Activated CD4-positive, alpha-beta T cell treated with anti-CD3 and anti-CD28 coated beads, Interleukin-2, Interleukin-4, amounts not matched to agents 100 ng/mL and 50 ng/mL, durations not matched to agents 16 hours and 8 hours (primary cell): ENCODE data around the gene NOS3.
A peak's percentile ranks its signal among the peaks of the same experiment; 100 is the strongest.
"Not testable (repeated sequence)": the region's sequence is repeated elsewhere in the genome, so short reads cannot be mapped to it uniquely, and the experiment has no call there.

Source experiments
- DNase-seq: peaks from one replicate; pipeline ENCODE4 v3.0.0-alpha.2; 2020; ENCODE audit warnings: low spot score

The NOS3 gene

GRCh38 chr7:151038951-151039849, 48.4 kb downstream of the NOS3 start:
- DNase-seq = peak; percentile 51

GRCh38 chr7:151039850-151040548, 49.2 kb downstream of the NOS3 start:
- no peak for DNase-seq

GRCh38 chr7:151040616-151041375, 50.0 kb downstream of the NOS3 start:
- DNase-seq = no peak

GRCh38 chr7:151043449-151043848, 52.6 kb downstream of the NOS3 start:
- DNase-seq = not testable (repeated sequence)

GRCh38 chr7:151043959-151044358, 53.1 kb downstream of the NOS3 start:
- DNase-seq = no peak

- DNase-seq = no peak
Observed at GRCh38 chr7:151045262-151045661, 54.4 kb downstream of the NOS3 start.

GRCh38 chr7:151045967-151046366, 55.1 kb downstream of the NOS3 start:
- DNase-seq = no peak

GRCh38 chr7:151046603-151047573, 56.1 kb downstream of the NOS3 start:
- no peak for DNase-seq

GRCh38 chr7:151047976-151048815, 57.4 kb downstream of the NOS3 start, which contains the start of gene ASIC3:
Gene ASIC3 (plus strand): TSS chr7:151048531. CDS start chr7:151048886, 355 bp downstream.
- DNase-seq = no peak

- DNase-seq = no peak
Observed at GRCh38 chr7:151048911-151049463, 58.2 kb downstream of the NOS3 start.

- DNase-seq = peak; percentile 48
Observed at GRCh38 chr7:151051108-151051507, 60.3 kb downstream of the NOS3 start.

GRCh38 chr7:151053096-151053495, 62.3 kb downstream of the NOS3 start:
- DNase-seq = no peak

GRCh38 chr7:151053751-151054150, 62.9 kb downstream of the NOS3 start:
- DNase-seq = no peak

GRCh38 chr7:151056283-151056665, 65.5 kb downstream of the NOS3 start:
- no peak for DNase-seq

GRCh38 chr7:151056666-151057505, 66.1 kb downstream of the NOS3 start:
- no peak for DNase-seq

- no peak for DNase-seq
Observed at GRCh38 chr7:151057506-151057988, 66.7 kb downstream of the NOS3 start, which contains the start of gene CDK5. Gene CDK5 (minus strand): TSS chr7:151057897. CDS start chr7:151057848, 49 bp downstream.

GRCh38 chr7:151057989-151058780, 67.4 kb downstream of the NOS3 start:
- DNase-seq = peak; percentile 99
